Measurements from ENCODE around the gene SLC9A9.

DNA sequence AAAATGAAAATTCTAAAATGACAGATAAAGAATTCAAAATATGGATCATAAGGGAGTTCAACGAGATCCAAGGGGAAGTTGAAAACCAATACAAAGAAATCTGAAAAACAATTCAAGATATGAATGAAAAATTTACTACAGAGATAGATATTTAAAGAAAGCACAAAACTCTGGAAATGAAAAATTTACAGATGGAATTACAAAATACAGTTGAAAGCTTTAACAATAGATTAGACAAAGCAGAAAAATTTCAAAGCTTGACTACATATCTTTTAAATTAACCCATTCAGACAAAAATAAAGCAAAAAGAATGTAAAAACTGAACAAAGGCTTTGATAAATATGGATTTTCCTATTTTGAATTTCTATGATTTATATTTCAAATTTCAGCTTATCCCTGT is 211.1 kb downstream of the SLC9A9 start:
- TF ChIP-seq, protein P1, sequence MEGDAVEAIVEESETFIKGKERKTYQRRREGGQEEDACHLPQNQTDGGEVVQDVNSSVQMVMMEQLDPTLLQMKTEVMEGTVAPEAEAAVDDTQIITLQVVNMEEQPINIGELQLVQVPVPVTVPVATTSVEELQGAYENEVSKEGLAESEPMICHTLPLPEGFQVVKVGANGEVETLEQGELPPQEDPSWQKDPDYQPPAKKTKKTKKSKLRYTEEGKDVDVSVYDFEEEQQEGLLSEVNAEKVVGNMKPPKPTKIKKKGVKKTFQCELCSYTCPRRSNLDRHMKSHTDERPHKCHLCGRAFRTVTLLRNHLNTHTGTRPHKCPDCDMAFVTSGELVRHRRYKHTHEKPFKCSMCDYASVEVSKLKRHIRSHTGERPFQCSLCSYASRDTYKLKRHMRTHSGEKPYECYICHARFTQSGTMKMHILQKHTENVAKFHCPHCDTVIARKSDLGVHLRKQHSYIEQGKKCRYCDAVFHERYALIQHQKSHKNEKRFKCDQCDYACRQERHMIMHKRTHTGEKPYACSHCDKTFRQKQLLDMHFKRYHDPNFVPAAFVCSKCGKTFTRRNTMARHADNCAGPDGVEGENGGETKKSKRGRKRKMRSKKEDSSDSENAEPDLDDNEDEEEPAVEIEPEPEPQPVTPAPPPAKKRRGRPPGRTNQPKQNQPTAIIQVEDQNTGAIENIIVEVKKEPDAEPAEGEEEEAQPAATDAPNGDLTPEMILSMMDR (IDR thresholded peaks at IDR 0.05; ENCODE audit: borderline replicate concordance, extremely low read depth, low read length, poor library complexity, severe bottlenecking) = no peak
- no peak for TF ChIP-seq EZH2 (IDR thresholded peaks at IDR 0.05; ENCODE audit: borderline replicate concordance, low read depth, low read length, severe bottlenecking)

Measured in DND-41 (cell line).